MM.1S (cell line): ENCODE measurements around the gene KRTAP24-1.

Experiments used
- CTCF ChIP-seq: fragments of 300-600 bp; sonication (generic); IDR thresholded peaks from 2 replicates; pipeline ENCODE4 v1.5.1; 2016; ENCODE audit warnings: antibody characterized with exemption, low read length, mixed read lengths
- EZH2 ChIP-seq: fragments of 300-600 bp; sonication (generic); optimal IDR thresholded peaks from 2 replicates; pipeline ENCODE3; 2017; ENCODE audit warnings: low read depth, mild to moderate bottlenecking, antibody characterized with exemption, low read length, mixed read lengths

GRCh38 chr21:30232011-30232410 lies 50.7 kb downstream of the KRTAP24-1 start:
- TF ChIP-seq CTCF (no peak), EZH2 (no peak)
